ENCODE measurements around the gene C5orf47. TPM values are rescaled to one million over a fixed set of nuclear protein-coding genes. Genes with fewer than 3 reads are reported as not detected.

C5orf47 gene
- total and polyA plus RNA-seq, 2 of the 4 experiments (the other 2 are of a cell fraction): not detected

DNA sequence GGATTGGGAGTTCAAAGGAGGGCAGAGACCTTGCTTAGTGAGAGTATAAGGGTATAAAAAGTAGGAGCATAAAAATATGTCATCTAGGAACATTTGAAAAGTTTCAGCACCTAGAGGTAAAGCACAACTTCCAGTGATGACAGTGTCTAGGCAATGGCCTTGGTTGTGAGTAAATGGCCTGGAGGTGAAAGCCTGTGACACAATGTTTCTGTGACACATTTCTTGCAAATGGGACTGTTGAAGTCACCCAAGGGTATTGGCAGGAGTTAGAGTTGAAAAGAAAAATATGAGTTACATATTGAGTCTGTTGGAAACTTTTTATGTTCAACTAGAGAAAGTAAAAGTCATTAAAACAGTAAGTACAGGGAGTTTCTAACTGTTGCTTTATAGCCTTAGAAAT, 14.8 kb downstream of the C5orf47 start:
- no peak overlapping the region for H2BK5ac ChIP-seq (ENCODE audit: low read depth, low read length, poor library complexity, severe bottlenecking)
- BruUV-seq (replicated peaks): no TSS peak
- no peak overlapping the region for H3K27ac ChIP-seq (ENCODE audit: insufficient read depth, low read length)
- H3K9me3 ChIP-seq (ENCODE audit: control insufficient read depth, insufficient read depth, low read length): no peaks in the 10 kb centered on the region
- TF ChIP-seq, protein P1, sequence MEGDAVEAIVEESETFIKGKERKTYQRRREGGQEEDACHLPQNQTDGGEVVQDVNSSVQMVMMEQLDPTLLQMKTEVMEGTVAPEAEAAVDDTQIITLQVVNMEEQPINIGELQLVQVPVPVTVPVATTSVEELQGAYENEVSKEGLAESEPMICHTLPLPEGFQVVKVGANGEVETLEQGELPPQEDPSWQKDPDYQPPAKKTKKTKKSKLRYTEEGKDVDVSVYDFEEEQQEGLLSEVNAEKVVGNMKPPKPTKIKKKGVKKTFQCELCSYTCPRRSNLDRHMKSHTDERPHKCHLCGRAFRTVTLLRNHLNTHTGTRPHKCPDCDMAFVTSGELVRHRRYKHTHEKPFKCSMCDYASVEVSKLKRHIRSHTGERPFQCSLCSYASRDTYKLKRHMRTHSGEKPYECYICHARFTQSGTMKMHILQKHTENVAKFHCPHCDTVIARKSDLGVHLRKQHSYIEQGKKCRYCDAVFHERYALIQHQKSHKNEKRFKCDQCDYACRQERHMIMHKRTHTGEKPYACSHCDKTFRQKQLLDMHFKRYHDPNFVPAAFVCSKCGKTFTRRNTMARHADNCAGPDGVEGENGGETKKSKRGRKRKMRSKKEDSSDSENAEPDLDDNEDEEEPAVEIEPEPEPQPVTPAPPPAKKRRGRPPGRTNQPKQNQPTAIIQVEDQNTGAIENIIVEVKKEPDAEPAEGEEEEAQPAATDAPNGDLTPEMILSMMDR (conservative IDR thresholded peaks at IDR 0.05; ENCODE audit: low read depth, low read length): no peak
- no peak for TF ChIP-seq RCOR1 (IDR thresholded peaks at IDR 0.05; ENCODE audit: insufficient replicate concordance, low read length)
- TF ChIP-seq NFE2L2 (IDR thresholded peaks at IDR 0.05; ENCODE audit: low read depth, low read length): no peak
- TF ChIP-seq MAFK (IDR thresholded peaks at IDR 0.05; ENCODE audit: low read depth, low read length): no peak
- TF ChIP-seq, protein P2, sequence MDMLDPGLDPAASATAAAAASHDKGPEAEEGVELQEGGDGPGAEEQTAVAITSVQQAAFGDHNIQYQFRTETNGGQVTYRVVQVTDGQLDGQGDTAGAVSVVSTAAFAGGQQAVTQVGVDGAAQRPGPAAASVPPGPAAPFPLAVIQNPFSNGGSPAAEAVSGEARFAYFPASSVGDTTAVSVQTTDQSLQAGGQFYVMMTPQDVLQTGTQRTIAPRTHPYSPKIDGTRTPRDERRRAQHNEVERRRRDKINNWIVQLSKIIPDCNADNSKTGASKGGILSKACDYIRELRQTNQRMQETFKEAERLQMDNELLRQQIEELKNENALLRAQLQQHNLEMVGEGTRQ (IDR thresholded peaks at IDR 0.05; ENCODE audit: low read depth, low read length): no peak
- no peak for TF ChIP-seq CEBPB (IDR thresholded peaks at IDR 0.05; ENCODE audit: low read depth, low read length)
- TF ChIP-seq MXI1 (IDR thresholded peaks at IDR 0.05; ENCODE audit: borderline replicate concordance, low read depth, low read length): no peak
- TF ChIP-seq, protein P3, sequence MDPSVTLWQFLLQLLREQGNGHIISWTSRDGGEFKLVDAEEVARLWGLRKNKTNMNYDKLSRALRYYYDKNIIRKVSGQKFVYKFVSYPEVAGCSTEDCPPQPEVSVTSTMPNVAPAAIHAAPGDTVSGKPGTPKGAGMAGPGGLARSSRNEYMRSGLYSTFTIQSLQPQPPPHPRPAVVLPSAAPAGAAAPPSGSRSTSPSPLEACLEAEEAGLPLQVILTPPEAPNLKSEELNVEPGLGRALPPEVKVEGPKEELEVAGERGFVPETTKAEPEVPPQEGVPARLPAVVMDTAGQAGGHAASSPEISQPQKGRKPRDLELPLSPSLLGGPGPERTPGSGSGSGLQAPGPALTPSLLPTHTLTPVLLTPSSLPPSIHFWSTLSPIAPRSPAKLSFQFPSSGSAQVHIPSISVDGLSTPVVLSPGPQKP (IDR thresholded peaks at IDR 0.05; ENCODE audit: borderline replicate concordance, low read depth, low read length): no peak
- no peak for TF ChIP-seq BHLHE40 (IDR thresholded peaks at IDR 0.05; ENCODE audit: low read depth, low read length)
- no peak for TF ChIP-seq RAD21 (IDR thresholded peaks at IDR 0.05; ENCODE audit: low read length)
- no peak for TF ChIP-seq FOS (IDR thresholded peaks at IDR 0.05; ENCODE audit: low read depth, low read length)
- no peak for TF ChIP-seq MAZ (IDR thresholded peaks at IDR 0.05; ENCODE audit: borderline replicate concordance, low read depth, low read length)
- no peak for TF ChIP-seq SMC3 (IDR thresholded peaks at IDR 0.05; ENCODE audit: low read depth, low read length)
- TF ChIP-seq POLR2A (IDR thresholded peaks at IDR 0.05; ENCODE audit: low read depth, low read length): no peak
- no peak for TF ChIP-seq CHD1 (IDR thresholded peaks at IDR 0.05; ENCODE audit: low read depth, low read length)
- H4K91ac ChIP-seq (ENCODE audit: insufficient read depth, low read depth, low read length): no peak overlapping the region
- no peak overlapping the region for H2BK15ac ChIP-seq (ENCODE audit: low read depth, low read length)
- no peak overlapping the region for H3K4me3 ChIP-seq (ENCODE audit: insufficient read depth, low read depth, low read length)
- H3K9ac ChIP-seq (ENCODE audit: low read depth, low read length): no peak overlapping the region
- ATAC-seq (ENCODE audit: low read depth): no peak
- dilution Hi-C loops (cut with HindIII; ENCODE audit: low sequenced_read_pairs, unreplicated experiment) (no loop called here), in situ Hi-C loops (cut with MboI; ENCODE audit: low sequenced_read_pairs) (no loop called here), intact Hi-C loops (cut with micrococcal nuclease) (no loop called here)
- H3K4me2 ChIP-seq (ENCODE audit: low read depth, low read length): no peak overlapping the region
- no peak overlapping the region for H3K18ac ChIP-seq (ENCODE audit: low read depth, low read length)
- no peaks in the 10 kb centered on the region for H3K27me3 ChIP-seq (ENCODE audit: control insufficient read depth, insufficient read depth, low read length)
- H2BK20ac ChIP-seq (ENCODE audit: low read depth, low read length): no peak overlapping the region
- ChIA-PET CTCF (no interaction called here), POLR2A (ENCODE audit: unreplicated experiment) (no interaction called here)
- no peak overlapping the region for H2AK5ac ChIP-seq (ENCODE audit: low read depth, low read length)
- H3K36me3 ChIP-seq (ENCODE audit: control insufficient read depth, insufficient read depth, low read length): no peaks in the 10 kb centered on the region
- no peak overlapping the region for H2AFZ ChIP-seq (replicated peaks; ENCODE audit: low read length, poor library complexity)
- H2AK9ac ChIP-seq (replicated peaks; ENCODE audit: low read depth, low read length, poor library complexity): no peak overlapping the region
- no peaks in the 10 kb centered on the region for H4K20me1 ChIP-seq (ENCODE audit: insufficient read depth, low read length)
- H2BK120ac ChIP-seq (ENCODE audit: low read depth, low read length): no peak overlapping the region
- H4K8ac ChIP-seq (ENCODE audit: low read depth in 2 of 2, low read length in 2 of 2): no peak overlapping the region
- no peak overlapping the region for H4K5ac ChIP-seq (ENCODE audit: low read depth, low read length)
- no peaks in the 10 kb centered on the region for H3K79me1 ChIP-seq (ENCODE audit: low read depth in 1 of 2, low read length in 2 of 2)
- no peak overlapping the region for H3K56ac ChIP-seq (ENCODE audit: extremely low read depth, insufficient read depth, low read length)
- H3K14ac ChIP-seq (replicated peaks; ENCODE audit: low read depth, low read length): no peak overlapping the region
- H3K23ac ChIP-seq (ENCODE audit: low read depth, low read length): no peak overlapping the region
- H3K4ac ChIP-seq (ENCODE audit: low read depth, low read length): no peak overlapping the region
- DNase-seq: no peak
- H3K4me1 ChIP-seq (ENCODE audit: control insufficient read depth, insufficient read depth, low read length): no peaks in the 10 kb centered on the region
- no peaks in the 10 kb centered on the region for H3K9me1 ChIP-seq (ENCODE audit: insufficient read depth, low read length)

All from IMR-90 (cell line).